SK-N-SH treated with all-trans-retinoic acid at 6 μM for 48 hours (cell line): Measurements from ENCODE around the gene MICU2.

Experiments
- ATAC-seq: fragments of 200-7000 bp; cut with Tn5 transposase; 3 replicates; pipeline ENCODE4 v1.9.1; 2020; ENCODE audit warnings: mild to moderate bottlenecking, moderate library complexity
- ARNTL ChIP-seq: fragments of 450-650 bp; formaldehyde crosslinking; IDR thresholded peaks from 2 replicates; pipeline ENCODE4 v1.5.0; 2020; ENCODE audit warnings: low read depth, mild to moderate bottlenecking, moderate library complexity, borderline replicate concordance
- BACH2 ChIP-seq: fragments of 250-450 bp; sonication (Bioruptor Pico); IDR thresholded peaks from 2 replicates; pipeline ENCODE4 v1.9.0; 2021; ENCODE audit warnings: mild to moderate bottlenecking, borderline replicate concordance
- CSRNP3 ChIP-seq: fragments of 250-450 bp; sonication (Bioruptor Pico); IDR thresholded peaks from 2 replicates; pipeline ENCODE4 v1.5.1; 2021; ENCODE audit warnings: mild to moderate bottlenecking, moderate library complexity
- ESRRG ChIP-seq: fragments of 250-450 bp; sonication (Bioruptor Pico); IDR thresholded peaks from 2 replicates; pipeline ENCODE4 v1.6.1; 2021; ENCODE audit warnings: mild to moderate bottlenecking
- GLIS3 ChIP-seq: fragments of 250-450 bp; sonication (Bioruptor Pico); IDR thresholded peaks from 2 replicates; pipeline ENCODE4 v1.5.0; 2020; ENCODE audit warnings: mild to moderate bottlenecking, moderate library complexity
- ISL1 ChIP-seq: fragments of 250-450 bp; sonication (Bioruptor Pico); IDR thresholded peaks from 2 replicates; pipeline ENCODE4 v2.1.2; 2022; ENCODE audit warnings: mild to moderate bottlenecking, moderate library complexity
- OSR1 ChIP-seq: fragments of 250-450 bp; sonication (Bioruptor Pico); IDR thresholded peaks from 2 replicates; pipeline ENCODE4 v1.8.0; 2022; ENCODE audit warnings: moderate library complexity, mild to moderate bottlenecking, inconsistent platforms
- PATZ1 ChIP-seq: fragments of 250-450 bp; sonication (Bioruptor Pico); IDR thresholded peaks from 2 replicates; pipeline ENCODE4 v1.8.0; 2020; ENCODE audit warnings: mild to moderate bottlenecking, moderate library complexity, borderline replicate concordance
- PPARA ChIP-seq: fragments of 250-450 bp; sonication (Bioruptor Pico); IDR thresholded peaks from 2 replicates; pipeline ENCODE4 v1.5.0; 2020; ENCODE audit warnings: mild to moderate bottlenecking, borderline replicate concordance
- RARB ChIP-seq: fragments of 250-450 bp; sonication (Bioruptor Pico); IDR thresholded peaks from 2 replicates; pipeline ENCODE4 v1.8.0; 2021; ENCODE audit warnings: mild to moderate bottlenecking, moderate library complexity
- SNAI2 ChIP-seq: fragments of 250-450 bp; sonication (Bioruptor Pico); IDR thresholded peaks from 2 replicates; pipeline ENCODE4 v1.5.0; 2020; ENCODE audit warnings: mild to moderate bottlenecking, moderate library complexity
- TCF4 ChIP-seq: fragments of 250-450 bp; sonication (Bioruptor Pico); IDR thresholded peaks from 2 replicates; pipeline ENCODE4 v1.8.0; 2021; ENCODE audit warnings: mild to moderate bottlenecking, moderate library complexity, borderline replicate concordance
- TOX ChIP-seq: fragments of 250-450 bp; sonication (Bioruptor Pico); IDR thresholded peaks from 2 replicates; pipeline ENCODE4 v1.8.0; 2021; ENCODE audit warnings: mild to moderate bottlenecking, moderate library complexity, borderline replicate concordance
- ZC3H10 ChIP-seq: fragments of 250-450 bp; sonication (Bioruptor Pico); IDR thresholded peaks from 2 replicates; pipeline ENCODE4 v1.5.1; 2021; ENCODE audit warnings: mild to moderate bottlenecking, moderate library complexity
- ZFP3 ChIP-seq: fragments of 250-450 bp; sonication (Bioruptor Pico); IDR thresholded peaks from 2 replicates; pipeline ENCODE4 v1.5.0; 2020; ENCODE audit warnings: mild to moderate bottlenecking, moderate library complexity
- ZFP30 ChIP-seq: fragments of 450-650 bp; formaldehyde crosslinking; IDR thresholded peaks from 2 replicates; pipeline ENCODE4 v1.5.0; 2022; ENCODE audit warnings: mild to moderate bottlenecking, moderate library complexity
- ZNF565 ChIP-seq: fragments of 450-650 bp; formaldehyde crosslinking; conservative IDR thresholded peaks from 2 replicates; pipeline ENCODE4 v1.5.0; 2020; ENCODE audit warnings: low read depth, mild to moderate bottlenecking, moderate library complexity
- ZNF70 ChIP-seq: fragments of 450-650 bp; formaldehyde crosslinking; IDR thresholded peaks from 2 replicates; pipeline ENCODE4 v1.5.0; 2020; ENCODE audit warnings: mild to moderate bottlenecking, moderate library complexity
- ZNF8 ChIP-seq: fragments of 450-650 bp; formaldehyde crosslinking; IDR thresholded peaks from 2 replicates; pipeline ENCODE4 v1.5.0; 2020; ENCODE audit warnings: mild to moderate bottlenecking, moderate library complexity
- TF ChIP-seq, protein P1 (sequence below): fragments of 250-450 bp; sonication (Bioruptor Pico); IDR thresholded peaks from 2 replicates; pipeline ENCODE4 v1.8.0; 2021; ENCODE audit warnings: low read depth, mild to moderate bottlenecking, moderate library complexity, borderline replicate concordance
- TF ChIP-seq, protein P2 (sequence below): fragments of 250-450 bp; sonication (Bioruptor Pico); IDR thresholded peaks from 2 replicates; pipeline ENCODE4 v1.5.0; 2020; ENCODE audit warnings: mild to moderate bottlenecking, moderate library complexity
- TF ChIP-seq, protein P3 (sequence below): fragments of 250-450 bp; sonication (Bioruptor Pico); IDR thresholded peaks from 2 replicates; pipeline ENCODE4 v1.5.1; 2020; ENCODE audit warnings: low read depth, mild to moderate bottlenecking, moderate library complexity

MICU2 gene

DNA sequence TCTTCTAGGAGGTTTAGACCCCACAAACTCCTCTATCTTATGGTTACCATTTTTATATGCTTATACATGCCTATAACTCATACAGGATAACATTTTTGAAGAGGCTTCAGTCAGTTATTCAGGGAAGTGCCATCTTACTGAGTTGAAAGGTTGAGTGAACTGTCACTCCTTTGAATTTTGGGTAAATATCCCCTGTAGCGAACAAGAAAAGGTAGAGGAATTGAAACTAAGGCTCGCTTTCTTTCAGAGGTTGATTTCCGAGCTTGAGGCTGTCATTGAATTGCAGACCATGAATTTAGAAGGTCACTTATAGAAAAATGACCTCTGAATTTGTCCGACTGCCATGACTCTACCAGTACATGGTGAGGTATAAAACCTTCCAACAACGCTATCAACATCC lies 35.1 kb downstream of the MICU2 start:
- no peak for TF ChIP-seq CSRNP3 (CRISPR knock-in tag)
- no peak for TF ChIP-seq ISL1 (CRISPR knock-in tag)
- no peak for TF ChIP-seq ARNTL (CRISPR knock-in tag)
- no peak for TF ChIP-seq ZFP3
- TF ChIP-seq PPARA (CRISPR knock-in tag) = no peak
- TF ChIP-seq TCF4 (CRISPR knock-in tag) = no peak
- ATAC-seq = no peak

DNA sequence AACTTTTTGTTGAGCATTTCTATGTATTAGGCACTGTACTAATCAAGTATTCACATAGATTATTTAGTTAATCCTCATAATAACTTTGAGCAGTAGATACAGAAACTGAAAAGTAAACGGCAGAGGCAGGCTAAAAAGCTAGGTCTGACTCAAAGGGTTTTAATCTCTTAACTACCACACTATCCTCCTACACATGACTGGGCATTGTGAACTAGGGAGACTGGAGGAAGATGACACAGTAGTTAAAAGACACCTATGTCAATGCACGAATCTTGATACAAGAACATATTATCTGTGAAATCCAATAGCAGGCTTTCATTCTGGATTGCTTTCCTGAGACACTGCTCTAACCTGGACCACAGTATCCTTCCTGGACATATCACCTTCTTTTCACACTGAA lies 36.3 kb downstream of the MICU2 start:
- no peak for TF ChIP-seq ZFP30 (CRISPR knock-in tag)
- TF ChIP-seq GLIS3 (CRISPR knock-in tag) = no peak
- no peak for TF ChIP-seq PPARA (CRISPR knock-in tag)
- no peak for TF ChIP-seq CSRNP3 (CRISPR knock-in tag)
- no peak for TF ChIP-seq PATZ1 (CRISPR knock-in tag)
- no peak for TF ChIP-seq ESRRG (CRISPR knock-in tag)
- no peak for TF ChIP-seq ARNTL (CRISPR knock-in tag)
- TF ChIP-seq TOX = no peak
- no peak for TF ChIP-seq TCF4 (CRISPR knock-in tag)
- no peak for TF ChIP-seq OSR1 (CRISPR knock-in tag)
- no peak for TF ChIP-seq ZC3H10 (CRISPR knock-in tag)
- TF ChIP-seq, protein P1, sequence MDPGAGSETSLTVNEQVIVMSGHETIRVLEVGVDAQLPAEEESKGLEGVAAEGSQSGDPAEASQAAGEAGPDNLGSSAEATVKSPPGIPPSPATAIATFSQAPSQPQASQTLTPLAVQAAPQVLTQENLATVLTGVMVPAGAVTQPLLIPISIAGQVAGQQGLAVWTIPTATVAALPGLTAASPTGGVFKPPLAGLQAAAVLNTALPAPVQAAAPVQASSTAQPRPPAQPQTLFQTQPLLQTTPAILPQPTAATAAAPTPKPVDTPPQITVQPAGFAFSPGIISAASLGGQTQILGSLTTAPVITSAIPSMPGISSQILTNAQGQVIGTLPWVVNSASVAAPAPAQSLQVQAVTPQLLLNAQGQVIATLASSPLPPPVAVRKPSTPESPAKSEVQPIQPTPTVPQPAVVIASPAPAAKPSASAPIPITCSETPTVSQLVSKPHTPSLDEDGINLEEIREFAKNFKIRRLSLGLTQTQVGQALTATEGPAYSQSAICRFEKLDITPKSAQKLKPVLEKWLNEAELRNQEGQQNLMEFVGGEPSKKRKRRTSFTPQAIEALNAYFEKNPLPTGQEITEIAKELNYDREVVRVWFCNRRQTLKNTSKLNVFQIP (CRISPR knock-in tag) = no peak
- no peak for TF ChIP-seq SNAI2
- TF ChIP-seq RARB (CRISPR knock-in tag) = no peak
- TF ChIP-seq ZNF8 (CRISPR knock-in tag) = no peak
- no peak for TF ChIP-seq ZNF565 (CRISPR knock-in tag)
- no peak for TF ChIP-seq BACH2
- TF ChIP-seq ZNF70 = no peak
- TF ChIP-seq, protein P2, sequence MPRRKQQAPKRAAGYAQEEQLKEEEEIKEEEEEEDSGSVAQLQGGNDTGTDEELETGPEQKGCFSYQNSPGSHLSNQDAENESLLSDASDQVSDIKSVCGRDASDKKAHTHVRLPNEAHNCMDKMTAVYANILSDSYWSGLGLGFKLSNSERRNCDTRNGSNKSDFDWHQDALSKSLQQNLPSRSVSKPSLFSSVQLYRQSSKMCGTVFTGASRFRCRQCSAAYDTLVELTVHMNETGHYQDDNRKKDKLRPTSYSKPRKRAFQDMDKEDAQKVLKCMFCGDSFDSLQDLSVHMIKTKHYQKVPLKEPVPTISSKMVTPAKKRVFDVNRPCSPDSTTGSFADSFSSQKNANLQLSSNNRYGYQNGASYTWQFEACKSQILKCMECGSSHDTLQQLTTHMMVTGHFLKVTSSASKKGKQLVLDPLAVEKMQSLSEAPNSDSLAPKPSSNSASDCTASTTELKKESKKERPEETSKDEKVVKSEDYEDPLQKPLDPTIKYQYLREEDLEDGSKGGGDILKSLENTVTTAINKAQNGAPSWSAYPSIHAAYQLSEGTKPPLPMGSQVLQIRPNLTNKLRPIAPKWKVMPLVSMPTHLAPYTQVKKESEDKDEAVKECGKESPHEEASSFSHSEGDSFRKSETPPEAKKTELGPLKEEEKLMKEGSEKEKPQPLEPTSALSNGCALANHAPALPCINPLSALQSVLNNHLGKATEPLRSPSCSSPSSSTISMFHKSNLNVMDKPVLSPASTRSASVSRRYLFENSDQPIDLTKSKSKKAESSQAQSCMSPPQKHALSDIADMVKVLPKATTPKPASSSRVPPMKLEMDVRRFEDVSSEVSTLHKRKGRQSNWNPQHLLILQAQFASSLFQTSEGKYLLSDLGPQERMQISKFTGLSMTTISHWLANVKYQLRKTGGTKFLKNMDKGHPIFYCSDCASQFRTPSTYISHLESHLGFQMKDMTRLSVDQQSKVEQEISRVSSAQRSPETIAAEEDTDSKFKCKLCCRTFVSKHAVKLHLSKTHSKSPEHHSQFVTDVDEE (CRISPR knock-in tag) = no peak
- no peak for ATAC-seq

DNA sequence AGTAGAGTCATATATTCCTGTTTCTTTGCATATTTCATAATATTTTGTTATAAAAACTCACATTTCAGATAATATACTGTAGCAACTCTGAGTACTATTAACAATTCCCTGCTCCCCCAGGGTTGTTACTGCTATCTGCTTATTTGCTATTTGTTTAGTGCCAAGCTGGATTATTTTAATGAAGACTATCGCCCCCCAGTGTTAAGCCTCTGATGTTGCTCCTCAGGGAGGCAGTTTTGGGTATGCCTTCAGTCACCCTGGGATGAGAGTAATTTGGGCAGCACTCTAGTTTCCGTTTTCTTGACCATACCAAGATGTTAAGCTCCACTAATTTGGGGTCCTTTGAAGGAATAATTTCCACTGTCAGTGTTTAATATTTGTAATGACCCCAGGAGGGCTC lies 46.0 kb downstream of the MICU2 start:
- ATAC-seq = peak; percentile 61; the same call in 2 of the 3 replicates
- no peak for TF ChIP-seq ZFP3
- TF ChIP-seq, protein P3, sequence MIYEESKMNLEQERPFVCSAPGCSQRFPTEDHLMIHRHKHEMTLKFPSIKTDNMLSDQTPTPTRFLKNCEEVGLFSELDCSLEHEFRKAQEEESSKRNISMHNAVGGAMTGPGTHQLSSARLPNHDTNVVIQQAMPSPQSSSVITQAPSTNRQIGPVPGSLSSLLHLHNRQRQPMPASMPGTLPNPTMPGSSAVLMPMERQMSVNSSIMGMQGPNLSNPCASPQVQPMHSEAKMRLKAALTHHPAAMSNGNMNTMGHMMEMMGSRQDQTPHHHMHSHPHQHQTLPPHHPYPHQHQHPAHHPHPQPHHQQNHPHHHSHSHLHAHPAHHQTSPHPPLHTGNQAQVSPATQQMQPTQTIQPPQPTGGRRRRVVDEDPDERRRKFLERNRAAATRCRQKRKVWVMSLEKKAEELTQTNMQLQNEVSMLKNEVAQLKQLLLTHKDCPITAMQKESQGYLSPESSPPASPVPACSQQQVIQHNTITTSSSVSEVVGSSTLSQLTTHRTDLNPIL (CRISPR knock-in tag) = no peak
- TF ChIP-seq RARB (CRISPR knock-in tag) = no peak
- TF ChIP-seq, protein P2 (CRISPR knock-in tag) = no peak
- no peak for TF ChIP-seq BACH2
- no peak for TF ChIP-seq TCF4 (CRISPR knock-in tag)
- TF ChIP-seq PATZ1 (CRISPR knock-in tag) = no peak
- no peak for TF ChIP-seq SNAI2
- no peak for TF ChIP-seq ISL1 (CRISPR knock-in tag)
- no peak for TF ChIP-seq TOX
- TF ChIP-seq PPARA (CRISPR knock-in tag) = no peak
- no peak for TF ChIP-seq ZC3H10 (CRISPR knock-in tag)
